CD4-positive, CD25-positive, alpha-beta regulatory T cell (primary cell): ENCODE data around the gene CT47C1. TPM values are rescaled to one million over a fixed set of nuclear protein-coding genes. Genes with fewer than 3 reads are reported as not detected.
A peak's percentile ranks its signal among the peaks of the same experiment; 100 is the strongest.
"Not testable (repeated sequence)": the region's sequence is repeated elsewhere in the genome, so short reads cannot be mapped to it uniquely, and the experiment has no call there.

Experiments used
- ATAC-seq, 2 donors: fragments of 150-1000 bp; cut with Tn5 transposase; one replicate each; pipeline ENCODE4 v1.10.0; 2021; ENCODE audit warnings: low read depth in 2 of 2, moderate number of reproducible peaks in 2 of 2, moderate library complexity in 1 of 2
- DNase-seq, 3 donors: peaks; one replicate each; pipeline versions ENCODE4 v3.0.0 to v3.0.0-alpha.2; 2012 to 2022; ENCODE audit warnings: mixed read lengths in 1 of 3
- H3K27ac ChIP-seq: one replicate; pipeline ENCODE4 v1.7.0; 2013; ENCODE audit warnings: mild to moderate bottlenecking, low read length; ENCODE audit not compliant: insufficient read depth, poor library complexity, severe bottlenecking
- H3K27me3 ChIP-seq: one replicate; pipeline ENCODE4 v1.7.0; 2013; ENCODE audit warnings: low read length; ENCODE audit not compliant: control insufficient read depth, insufficient read depth
- H3K36me3 ChIP-seq: one replicate; pipeline ENCODE4 v1.7.0; 2013; ENCODE audit warnings: mild to moderate bottlenecking, low read length, moderate library complexity; ENCODE audit not compliant: control insufficient read depth, insufficient read depth
- H3K4me1 ChIP-seq: 2 replicates; pipeline ENCODE4 v1.7.0; 2013; ENCODE audit warnings: mild to moderate bottlenecking, low read length; ENCODE audit not compliant: insufficient read depth, control insufficient read depth, poor library complexity, severe bottlenecking
- H3K4me3 ChIP-seq: one replicate; pipeline ENCODE4 v1.7.0; 2013; ENCODE audit warnings: low read depth, mild to moderate bottlenecking, low read length, moderate library complexity
- H3K9me3 ChIP-seq, 2 experiments: 1 replicate in 1 of 2; 2 replicates in 1 of 2; pipeline ENCODE4 v1.7.0; 2013; ENCODE audit warnings: low read length in 2 of 2, mild to moderate bottlenecking in 1 of 2, moderate library complexity in 1 of 2; ENCODE audit not compliant: control insufficient read depth in 2 of 2
- H3K27ac Mint-ChIP-seq, 3 donors: one replicate each; pipeline ENCODE4 v1.8.0; 2020 to 2022; ENCODE audit warnings: mild to moderate bottlenecking in 3 of 3, mixed read lengths in 3 of 3, moderate library complexity in 2 of 3
- H3K27me3 Mint-ChIP-seq: one replicate; pipeline ENCODE4 v1.8.0; 2022; ENCODE audit warnings: mild to moderate bottlenecking, mixed read lengths
- H3K36me3 Mint-ChIP-seq: one replicate; pipeline ENCODE4 v1.8.0; 2020; ENCODE audit warnings: mixed read lengths
- H3K4me1 Mint-ChIP-seq, 4 donors: one replicate each; pipeline ENCODE4 v1.8.0; 2020 to 2022; ENCODE audit warnings: mixed read lengths in 4 of 4, mild to moderate bottlenecking in 1 of 4
- H3K4me3 Mint-ChIP-seq, 4 donors: one replicate each; pipeline ENCODE4 v1.8.0; 2020 to 2022; ENCODE audit warnings: mild to moderate bottlenecking in 4 of 4, mixed read lengths in 4 of 4, moderate library complexity in 3 of 4
- H3K9me3 Mint-ChIP-seq, 7 donors: one replicate each; pipeline ENCODE4 v1.8.0; 2020 to 2022; ENCODE audit warnings: mixed read lengths in 7 of 7, mild to moderate bottlenecking in 3 of 7, moderate library complexity in 2 of 7
- polyA plus RNA-seq, 4 donors: library from polyadenylated mRNA; unstranded; fragments of 300-500 nt; fragmentation: Illumina TruSeq; gene quantifications; one replicate each; pipeline ENCODE4 v1.2.3, GENCODE V29; 2021
- total RNA-seq: library from RNA; stranded (reverse); gene quantifications from one replicate; pipeline ENCODE4 v1.2.3, GENCODE V29; 2022

The CT47C1 gene
- total RNA-seq: not detected
- polyA plus RNA-seq: not detected

- ATAC-seq (no peak), DNase-seq (no peak)
- H3K27me3 ChIP-seq: peaks cover 4% of the 10 kb centered on the region
- Mint-ChIP-seq H3K4me3 (no peak within 1 kb of the TSS), H3K9me3 (no peaks in the 10 kb centered on the region), H3K27ac (peak within 1 kb of the TSS in 1 of 3 donors; percentile 71), H3K27me3 (no peaks in the 10 kb centered on the region), H3K36me3 (no peaks in the 10 kb centered on the region), H3K4me1 (no peaks in the 10 kb centered on the region)
- H3K27ac ChIP-seq: no peak within 1 kb of the TSS
- no peak within 1 kb of the TSS for H3K4me3 ChIP-seq
- no peaks in the 10 kb centered on the region for H3K9me3 ChIP-seq
- no peaks in the 10 kb centered on the region for H3K36me3 ChIP-seq
- H3K4me1 ChIP-seq: no peaks in the 10 kb centered on the region
Measured at GRCh38 chrX:119072744-119073143, at the start of gene CT47C1. TSS of gene CT47C1 (plus strand) at chrX:119072993. CDS start at chrX:119073226, 233 bp downstream.

GRCh38 chrX:119025900-119026299 lies 46.9 kb upstream of the CT47C1 start:
- H3K27me3 ChIP-seq: no peaks in the 10 kb centered on the region
- ATAC-seq (no peak), DNase-seq (no peak)
- no peaks in the 10 kb centered on the region for H3K9me3 ChIP-seq
- Mint-ChIP-seq H3K9me3 (peaks cover 0 to 4% (median 0%) of the 10 kb centered on the region in 7 donors), H3K4me1 (no peaks in the 10 kb centered on the region), H3K4me3 (no peak overlapping the region), H3K27me3 (no peaks in the 10 kb centered on the region), H3K36me3 (no peaks in the 10 kb centered on the region), H3K27ac (no peak overlapping the region)
- no peaks in the 10 kb centered on the region for H3K36me3 ChIP-seq
- no peak overlapping the region for H3K27ac ChIP-seq
- H3K4me3 ChIP-seq: no peak overlapping the region
- H3K4me1 ChIP-seq: no peaks in the 10 kb centered on the region

GRCh38 chrX:119026344-119026743 lies 46.4 kb upstream of the CT47C1 start:
- H3K4me3 Mint-ChIP-seq, H3K27ac ChIP-seq, DNase-seq, H3K4me3 ChIP-seq, H3K36me3 ChIP-seq, H3K27me3 ChIP-seq, ATAC-seq, H3K4me1 Mint-ChIP-seq, H3K27me3 Mint-ChIP-seq, H3K4me1 ChIP-seq, H3K36me3 Mint-ChIP-seq, H3K9me3 ChIP-seq, H3K27ac Mint-ChIP-seq, H3K9me3 Mint-ChIP-seq: not testable (repeated sequence)

- H3K4me3 ChIP-seq, DNase-seq, H3K9me3 Mint-ChIP-seq, ATAC-seq, H3K36me3 ChIP-seq, H3K4me3 Mint-ChIP-seq, H3K27ac ChIP-seq, H3K27me3 Mint-ChIP-seq, H3K4me1 ChIP-seq, H3K27ac Mint-ChIP-seq, H3K36me3 Mint-ChIP-seq, H3K4me1 Mint-ChIP-seq, H3K9me3 ChIP-seq, H3K27me3 ChIP-seq: not testable (repeated sequence)
Measured at GRCh38 chrX:119027960-119028732, 44.6 kb upstream of the CT47C1 start.

GRCh38 chrX:119028733-119029330 lies 44.0 kb upstream of the CT47C1 start:
- DNase-seq (no peak), ATAC-seq (no peak)
- no peak overlapping the region for H3K27ac ChIP-seq
- Mint-ChIP-seq H3K27ac (no peak overlapping the region), H3K27me3 (no peaks in the 10 kb centered on the region), H3K36me3 (no peaks in the 10 kb centered on the region), H3K9me3 (peaks cover 0 to 4% (median 0%) of the 10 kb centered on the region in 7 donors), H3K4me3 (no peak overlapping the region), H3K4me1 (no peaks in the 10 kb centered on the region)
- H3K4me1 ChIP-seq: no peaks in the 10 kb centered on the region
- no peak overlapping the region for H3K4me3 ChIP-seq
- no peaks in the 10 kb centered on the region for H3K36me3 ChIP-seq
- H3K27me3 ChIP-seq: no peaks in the 10 kb centered on the region
- H3K9me3 ChIP-seq: no peaks in the 10 kb centered on the region

- H3K4me1 Mint-ChIP-seq, H3K36me3 Mint-ChIP-seq, H3K4me3 Mint-ChIP-seq, DNase-seq, H3K36me3 ChIP-seq, ATAC-seq, H3K27ac ChIP-seq, H3K4me3 ChIP-seq, H3K27ac Mint-ChIP-seq, H3K4me1 ChIP-seq, H3K9me3 Mint-ChIP-seq, H3K27me3 Mint-ChIP-seq, H3K9me3 ChIP-seq, H3K27me3 ChIP-seq: not testable (repeated sequence)
Measured at GRCh38 chrX:119029656-119030055, 43.1 kb upstream of the CT47C1 start.

- H3K9me3 Mint-ChIP-seq: peaks cover 0 to 4% (median 0%) of the 10 kb centered on the region in 7 donors
- no peaks in the 10 kb centered on the region for H3K4me1 Mint-ChIP-seq
- Histone ChIP-seq H3K36me3 (no peaks in the 10 kb centered on the region), H3K9me3 (no peaks in the 10 kb centered on the region), H3K27ac (no peak overlapping the region), H3K27me3 (no peaks in the 10 kb centered on the region), H3K4me1 (no peaks in the 10 kb centered on the region), H3K4me3 (no peak overlapping the region)
- H3K36me3 Mint-ChIP-seq: no peaks in the 10 kb centered on the region
- ATAC-seq (no peak), DNase-seq (no peak)
- no peak overlapping the region for H3K4me3 Mint-ChIP-seq
- H3K27me3 Mint-ChIP-seq: no peaks in the 10 kb centered on the region
- no peak overlapping the region for H3K27ac Mint-ChIP-seq
Measured at GRCh38 chrX:119030990-119031389, 41.8 kb upstream of the CT47C1 start.
